ENCODE measurements around the gene CEP131. TPM values are rescaled to one million over a fixed set of nuclear protein-coding genes. Genes with fewer than 3 reads are reported as not detected.

CEP131 gene
- 26.2 and 26.3 TPM in 2 replicates for total RNA-seq

GRCh38 chr17:81222906-81223761 is at the start of gene CEP131:
CEP131 (minus strand) TSS chr17:81222965; CDS start chr17:81220056, 2,909 bp downstream.
- Histone ChIP-seq H3K27me3 (ENCODE audit: control insufficient read depth, insufficient read depth, low read length) (no peaks in the 10 kb centered on the region), H3K4me3 (ENCODE audit: low read depth, low read length) (peak within 1 kb of the TSS; percentile 73), H3K36me3 (ENCODE audit: control insufficient read depth, insufficient read depth, low read length) (no peaks in the 10 kb centered on the region)
- TF ChIP-seq CTCF (IDR thresholded peaks at IDR 0.05; ENCODE audit: insufficient read depth, low read length, poor library complexity, severe bottlenecking) = no peak
- DNase-seq (ENCODE audit: low read depth) = peak; percentile 80

GRCh38 chr17:81271226-81271625 is 48.5 kb upstream of the CEP131 start:
- H3K4me3 ChIP-seq (ENCODE audit: low read depth, low read length) = no peak overlapping the region
- no peaks in the 10 kb centered on the region for H3K36me3 ChIP-seq (ENCODE audit: control insufficient read depth, insufficient read depth, low read length)
- no peak for TF ChIP-seq CTCF (IDR thresholded peaks at IDR 0.05; ENCODE audit: insufficient read depth, low read length, poor library complexity, severe bottlenecking)
- H3K27me3 ChIP-seq (ENCODE audit: control insufficient read depth, insufficient read depth, low read length) = no peaks in the 10 kb centered on the region
- no peak for DNase-seq (ENCODE audit: low read depth)

- no peak overlapping the region for H3K4me3 ChIP-seq (ENCODE audit: low read depth, low read length)
- no peak for TF ChIP-seq CTCF (IDR thresholded peaks at IDR 0.05; ENCODE audit: insufficient read depth, low read length, poor library complexity, severe bottlenecking)
- peaks cover 2% of the 10 kb centered on the region for H3K36me3 ChIP-seq (ENCODE audit: control insufficient read depth, insufficient read depth, low read length)
Observed at GRCh38 chr17:81270279-81270678, 47.5 kb upstream of the CEP131 start.

GRCh38 chr17:81267390-81268067 is 44.8 kb upstream of the CEP131 start:
- Histone ChIP-seq H3K4me3 (ENCODE audit: low read depth, low read length) (no peak overlapping the region), H3K36me3 (ENCODE audit: control insufficient read depth, insufficient read depth, low read length) (peaks cover 3% of the 10 kb centered on the region), H3K27me3 (ENCODE audit: control insufficient read depth, insufficient read depth, low read length) (no peaks in the 10 kb centered on the region)
- no peak for DNase-seq (ENCODE audit: low read depth)
- no peak for TF ChIP-seq CTCF (IDR thresholded peaks at IDR 0.05; ENCODE audit: insufficient read depth, low read length, poor library complexity, severe bottlenecking)

More at GRCh38 chr17:81270279-81270678, 47.5 kb upstream of the CEP131 start:
- no peaks in the 10 kb centered on the region for H3K27me3 ChIP-seq (ENCODE audit: control insufficient read depth, insufficient read depth, low read length)
- DNase-seq (ENCODE audit: low read depth) = no peak

- DNase-seq (ENCODE audit: low read depth) = no peak
- no peaks in the 10 kb centered on the region for H3K27me3 ChIP-seq (ENCODE audit: control insufficient read depth, insufficient read depth, low read length)
- no peak for TF ChIP-seq CTCF (IDR thresholded peaks at IDR 0.05; ENCODE audit: insufficient read depth, low read length, poor library complexity, severe bottlenecking)
- H3K36me3 ChIP-seq (ENCODE audit: control insufficient read depth, insufficient read depth, low read length) = peaks cover 3% of the 10 kb centered on the region
- H3K4me3 ChIP-seq (ENCODE audit: low read depth, low read length) = no peak overlapping the region
Observed at GRCh38 chr17:81265576-81265975, 42.8 kb upstream of the CEP131 start.
